PC-9 (cell line): Measurements from ENCODE around the gene BACH1. TPM values are rescaled to one million over a fixed set of nuclear protein-coding genes. Genes with fewer than 3 reads are reported as not detected.
A peak's percentile ranks its signal among the peaks of the same experiment; 100 is the strongest.

Source experiments
- BruUV-seq: library from RNA; stranded (reverse); fragments of 400-500 nt; replicated peaks from 2 replicates; lab custom pipeline; 2021; lab: Mats Ljungman, UMichigan
- CTCF ChIA-PET: fragments of 300-600 bp; sonication (Branson Sonifier 250); formaldehyde crosslinking; loops from one replicate; lab custom pipeline; 2022; ENCODE audit warnings: antibody characterized with exemption; lab: Charles Lee
- POLR2A ChIA-PET: fragments of 300-600 bp; sonication (Branson Sonifier 250); formaldehyde crosslinking; loops from one replicate; lab custom pipeline; 2022; ENCODE audit warnings: antibody characterized with exemption; ENCODE audit not compliant: unreplicated experiment; lab: Charles Lee
- DNase-seq, 2 experiments: peaks; one replicate each; pipeline versions ENCODE4 v3.0.0 to v3.0.0-alpha.2; 2015 to 2022; ENCODE audit warnings: mixed read lengths in 1 of 2
- H2AFZ ChIP-seq: fragments of 200-600 bp; sonication (generic); 2 replicates; pipeline ENCODE4 v1.8.1; 2017; ENCODE audit warnings: antibody characterized with exemption
- H3F3A ChIP-seq: fragments of 200-600 bp; sonication (generic); 2 replicates; pipeline ENCODE4 v1.8.1; 2017; ENCODE audit warnings: antibody characterized with exemption, mild to moderate bottlenecking, low read depth; ENCODE audit not compliant: insufficient read depth
- H3K27ac ChIP-seq: fragments of 200-600 bp; sonication (generic); 2 replicates; pipeline ENCODE4 v1.6.1; 2016; ENCODE audit warnings: mixed run types
- H3K27me3 ChIP-seq: fragments of 200-600 bp; sonication (generic); 2 replicates; pipeline ENCODE4 v1.6.1; 2016; ENCODE audit warnings: low read depth, mixed run types; ENCODE audit not compliant: insufficient read depth
- H3K36me3 ChIP-seq: fragments of 200-600 bp; sonication (generic); 2 replicates; pipeline ENCODE4 v1.6.1; 2016; ENCODE audit warnings: low read depth, mixed run types
- H3K4me1 ChIP-seq: fragments of 200-600 bp; sonication (generic); replicated peaks from 2 replicates; pipeline ENCODE4 v1.6.1; 2016; ENCODE audit warnings: mixed run types; ENCODE audit not compliant: insufficient read depth
- H3K4me2 ChIP-seq: fragments of 200-600 bp; sonication (generic); 2 replicates; pipeline ENCODE4 v1.6.1; 2017; ENCODE audit warnings: mixed run types
- H3K4me3 ChIP-seq: fragments of 200-600 bp; sonication (generic); 2 replicates; pipeline ENCODE4 v1.6.1; 2016; ENCODE audit warnings: mixed run types
- H3K79me2 ChIP-seq: fragments of 200-600 bp; sonication (generic); 2 replicates; pipeline ENCODE4 v1.6.1; 2017; ENCODE audit warnings: low read depth, mixed run types
- H3K9me2 ChIP-seq: fragments of 200-600 bp; sonication (generic); 2 replicates; pipeline ENCODE4 v1.8.1; 2017; ENCODE audit warnings: mild to moderate bottlenecking; ENCODE audit not compliant: insufficient read depth
- H3K9me3 ChIP-seq: fragments of 200-600 bp; sonication (generic); 2 replicates; pipeline ENCODE4 v1.8.1; 2016; ENCODE audit warnings: low read depth; ENCODE audit not compliant: insufficient read depth
- H4K20me1 ChIP-seq: fragments of 200-600 bp; sonication (generic); 2 replicates; pipeline ENCODE4 v1.8.1; 2017; ENCODE audit not compliant: insufficient read depth
- EZH2 ChIP-seq: fragments of 200-600 bp; sonication (generic); IDR thresholded peaks from 2 replicates; pipeline ENCODE4 v1.8.0; 2017; ENCODE audit warnings: antibody characterized with exemption, low read depth
- intact Hi-C: fragments of 100-400 bp; cut with micrococcal nuclease; formaldehyde crosslinking; loops from one replicate; pipeline ENCODE4 v1.10.0; 2022; ENCODE audit not compliant: unreplicated experiment
- total RNA-seq: library from RNA; stranded (reverse); gene quantifications from 2 replicates; pipeline ENCODE4 v1.2.3, GENCODE V29; 2021
- TF ChIP-seq, protein P1 (sequence below): fragments of 200-600 bp; sonication (generic); conservative IDR thresholded peaks from 2 replicates; pipeline ENCODE4 v1.6.1; 2017; ENCODE audit warnings: mixed run types, antibody characterized with exemption, mild to moderate bottlenecking, moderate library complexity

Gene BACH1
- total RNA-seq, 1 experiment from 2014 or later = 39.9 TPM

DNA sequence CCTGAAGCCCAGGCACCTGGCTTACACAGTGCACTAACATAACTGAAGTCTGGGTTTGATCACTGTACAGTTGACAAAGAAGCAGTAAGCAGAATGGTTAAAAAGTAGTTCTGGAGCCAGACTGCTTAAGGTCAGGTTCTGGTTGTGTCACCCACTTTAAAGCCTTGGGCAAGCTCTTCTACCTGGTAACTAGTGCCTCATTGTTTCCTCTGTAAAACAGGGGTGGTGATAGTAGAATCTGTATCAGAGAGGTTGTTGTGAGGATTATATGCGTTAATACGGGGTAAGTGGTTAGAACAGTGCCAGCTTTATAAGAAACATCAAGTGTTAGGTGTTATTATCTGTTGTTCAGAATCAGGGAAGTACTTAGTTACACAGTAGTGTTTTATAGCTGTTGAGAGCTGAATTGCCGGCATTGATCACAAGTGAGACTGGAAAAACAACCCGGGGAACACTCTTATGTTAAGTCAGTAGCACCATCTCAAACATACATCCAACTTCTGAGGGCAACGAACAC lies 3.7 kb downstream of the BACH1 start:
- H3K9me3 ChIP-seq = no peaks in the 10 kb centered on the region
- peak overlapping the region; percentile 75 for H3K4me2 ChIP-seq
- peak overlapping the region; percentile 26; the same call in 1 of the 2 replicates for H3K27ac ChIP-seq
- no peak overlapping the region for H2AFZ ChIP-seq
- H4K20me1 ChIP-seq = peaks cover 45% of the 10 kb centered on the region
- TF ChIP-seq, protein P1, sequence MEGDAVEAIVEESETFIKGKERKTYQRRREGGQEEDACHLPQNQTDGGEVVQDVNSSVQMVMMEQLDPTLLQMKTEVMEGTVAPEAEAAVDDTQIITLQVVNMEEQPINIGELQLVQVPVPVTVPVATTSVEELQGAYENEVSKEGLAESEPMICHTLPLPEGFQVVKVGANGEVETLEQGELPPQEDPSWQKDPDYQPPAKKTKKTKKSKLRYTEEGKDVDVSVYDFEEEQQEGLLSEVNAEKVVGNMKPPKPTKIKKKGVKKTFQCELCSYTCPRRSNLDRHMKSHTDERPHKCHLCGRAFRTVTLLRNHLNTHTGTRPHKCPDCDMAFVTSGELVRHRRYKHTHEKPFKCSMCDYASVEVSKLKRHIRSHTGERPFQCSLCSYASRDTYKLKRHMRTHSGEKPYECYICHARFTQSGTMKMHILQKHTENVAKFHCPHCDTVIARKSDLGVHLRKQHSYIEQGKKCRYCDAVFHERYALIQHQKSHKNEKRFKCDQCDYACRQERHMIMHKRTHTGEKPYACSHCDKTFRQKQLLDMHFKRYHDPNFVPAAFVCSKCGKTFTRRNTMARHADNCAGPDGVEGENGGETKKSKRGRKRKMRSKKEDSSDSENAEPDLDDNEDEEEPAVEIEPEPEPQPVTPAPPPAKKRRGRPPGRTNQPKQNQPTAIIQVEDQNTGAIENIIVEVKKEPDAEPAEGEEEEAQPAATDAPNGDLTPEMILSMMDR = no peak
- TF ChIP-seq EZH2 = no peak
- no peak for DNase-seq
- H3K9me2 ChIP-seq = no peaks in the 10 kb centered on the region
- BruUV-seq = no TSS peak
- H3F3A ChIP-seq = peaks cover 5% of the 10 kb centered on the region; the same call in 1 of the 2 replicates
- peaks cover 83% of the 10 kb centered on the region for H3K79me2 ChIP-seq
- peaks cover 10% of the 10 kb centered on the region for H3K36me3 ChIP-seq
- H3K27me3 ChIP-seq = no peaks in the 10 kb centered on the region
- ChIA-PET CTCF (no interaction called here), POLR2A (no interaction called here)
- H3K4me1 ChIP-seq = peaks cover 38% of the 10 kb centered on the region
- H3K4me3 ChIP-seq = peak overlapping the region; percentile 92; the same call in 1 of the 2 replicates
- intact Hi-C loops = loop anchor here (5.0 kb wide), 1 partner anchor 40 kb away; no protein-coding TSS in a partner anchor

DNA sequence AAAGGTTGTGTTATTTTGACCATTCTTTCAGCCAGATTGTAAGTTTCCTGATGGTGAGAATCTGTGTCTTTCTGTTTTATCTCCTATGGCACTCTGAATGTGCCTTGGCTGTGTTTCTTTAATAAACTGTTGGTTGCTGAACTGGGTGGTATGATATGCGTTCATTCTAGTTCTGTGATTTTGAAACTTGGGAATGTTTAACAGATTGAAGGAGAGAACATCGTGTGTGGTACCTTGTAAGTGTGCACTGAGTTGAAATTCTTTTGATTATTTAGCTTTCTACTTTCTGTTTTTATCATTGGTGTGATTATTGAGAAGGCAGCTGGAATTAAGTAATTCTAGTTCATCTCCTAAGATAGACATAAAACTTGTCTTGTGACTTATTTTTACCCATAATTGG lies 4.6 kb downstream of the BACH1 start:
- Histone ChIP-seq H3K4me1 (peaks cover 38% of the 10 kb centered on the region), H3K4me3 (peak overlapping the region; percentile 92; the same call in 1 of the 2 replicates), H3K36me3 (peaks cover 18% of the 10 kb centered on the region), H4K20me1 (peaks cover 50% of the 10 kb centered on the region), H3K79me2 (peaks cover 92% of the 10 kb centered on the region), H3K9me2 (no peaks in the 10 kb centered on the region), H3K4me2 (peak overlapping the region; percentile 75), H3K27me3 (no peaks in the 10 kb centered on the region), H3K9me3 (no peaks in the 10 kb centered on the region), H2AFZ (no peak overlapping the region), H3K27ac (no peak overlapping the region), H3F3A (peaks cover 5% of the 10 kb centered on the region; the same call in 1 of the 2 replicates)
- DNase-seq = no peak
- TF ChIP-seq, protein P1 = no peak
- no peak for TF ChIP-seq EZH2
- BruUV-seq = no TSS peak
- CTCF ChIA-PET = no interaction called here
- intact Hi-C loops = loop anchor here (5.0 kb wide), 1 partner anchor 39 kb away; no protein-coding TSS in a partner anchor
- POLR2A ChIA-PET = interaction anchor here (0.7 kb wide), 1 partner anchor 138 kb away, joined by 4 read pairs; no protein-coding TSS in a partner anchor

DNA sequence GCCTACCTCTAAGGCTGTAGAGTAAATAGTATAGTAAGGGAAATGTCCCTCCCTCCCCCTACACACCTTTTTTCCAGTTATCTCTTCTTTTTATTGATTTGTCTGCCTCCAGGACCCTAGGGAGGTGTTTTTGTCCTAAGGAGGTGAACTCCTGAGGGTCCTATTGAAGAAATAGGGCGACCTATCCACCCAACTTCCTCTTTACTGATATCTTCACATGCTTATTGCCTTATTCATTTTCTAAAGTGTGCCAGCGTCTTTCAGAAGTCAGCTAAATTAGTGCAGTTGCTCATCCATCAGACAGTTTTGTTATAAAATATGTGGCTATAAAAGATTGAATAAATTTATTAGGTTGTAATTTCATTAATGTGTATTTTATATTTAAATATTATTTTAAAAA lies 5.9 kb downstream of the BACH1 start:
- intact Hi-C loops = loop anchor here (5.0 kb wide), 1 partner anchor 38 kb away; no protein-coding TSS in a partner anchor
- Histone ChIP-seq H3K79me2 (peaks cover 100% of the 10 kb centered on the region), H3K9me2 (no peaks in the 10 kb centered on the region), H3K27ac (no peak overlapping the region), H3K9me3 (no peaks in the 10 kb centered on the region), H4K20me1 (peaks cover 54% of the 10 kb centered on the region), H3K36me3 (peaks cover 26% of the 10 kb centered on the region), H2AFZ (no peak overlapping the region), H3F3A (peaks cover 4% of the 10 kb centered on the region; the same call in 1 of the 2 replicates), H3K4me3 (no peak overlapping the region), H3K4me1 (peaks cover 38% of the 10 kb centered on the region), H3K4me2 (peak overlapping the region; percentile 13; the same call in 1 of the 2 replicates), H3K27me3 (no peaks in the 10 kb centered on the region)
- POLR2A ChIA-PET = no interaction called here
- TF ChIP-seq EZH2 = no peak
- TF ChIP-seq, protein P1 = no peak
- CTCF ChIA-PET = no interaction called here
- no TSS peak for BruUV-seq
- no peak for DNase-seq
